ENCODE measurements around the gene TRPM5.

DNA sequence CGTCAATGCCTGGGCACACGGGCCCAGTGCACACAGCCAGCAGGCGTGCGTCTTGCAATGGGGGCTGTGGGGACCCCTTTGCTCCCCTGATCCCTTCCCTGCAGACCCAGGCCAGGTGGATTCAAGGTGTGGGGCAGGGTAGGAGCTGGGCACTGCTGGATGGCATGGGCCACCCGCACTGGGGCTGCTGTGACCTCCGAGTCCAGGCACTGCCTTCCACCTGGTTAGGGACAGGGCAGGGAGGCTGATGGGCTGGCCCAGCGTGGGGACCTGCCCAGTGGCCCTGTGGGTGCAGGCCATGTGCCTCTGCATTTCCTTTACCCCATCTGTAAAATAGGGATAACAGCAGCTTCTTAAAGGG, 23.4 kb upstream of the TRPM5 start:
- TF ChIP-seq, protein P1, sequence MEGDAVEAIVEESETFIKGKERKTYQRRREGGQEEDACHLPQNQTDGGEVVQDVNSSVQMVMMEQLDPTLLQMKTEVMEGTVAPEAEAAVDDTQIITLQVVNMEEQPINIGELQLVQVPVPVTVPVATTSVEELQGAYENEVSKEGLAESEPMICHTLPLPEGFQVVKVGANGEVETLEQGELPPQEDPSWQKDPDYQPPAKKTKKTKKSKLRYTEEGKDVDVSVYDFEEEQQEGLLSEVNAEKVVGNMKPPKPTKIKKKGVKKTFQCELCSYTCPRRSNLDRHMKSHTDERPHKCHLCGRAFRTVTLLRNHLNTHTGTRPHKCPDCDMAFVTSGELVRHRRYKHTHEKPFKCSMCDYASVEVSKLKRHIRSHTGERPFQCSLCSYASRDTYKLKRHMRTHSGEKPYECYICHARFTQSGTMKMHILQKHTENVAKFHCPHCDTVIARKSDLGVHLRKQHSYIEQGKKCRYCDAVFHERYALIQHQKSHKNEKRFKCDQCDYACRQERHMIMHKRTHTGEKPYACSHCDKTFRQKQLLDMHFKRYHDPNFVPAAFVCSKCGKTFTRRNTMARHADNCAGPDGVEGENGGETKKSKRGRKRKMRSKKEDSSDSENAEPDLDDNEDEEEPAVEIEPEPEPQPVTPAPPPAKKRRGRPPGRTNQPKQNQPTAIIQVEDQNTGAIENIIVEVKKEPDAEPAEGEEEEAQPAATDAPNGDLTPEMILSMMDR (IDR thresholded peaks at IDR 0.05; ENCODE audit: insufficient read depth, low read length) = no peak
- TF ChIP-seq, protein P2, sequence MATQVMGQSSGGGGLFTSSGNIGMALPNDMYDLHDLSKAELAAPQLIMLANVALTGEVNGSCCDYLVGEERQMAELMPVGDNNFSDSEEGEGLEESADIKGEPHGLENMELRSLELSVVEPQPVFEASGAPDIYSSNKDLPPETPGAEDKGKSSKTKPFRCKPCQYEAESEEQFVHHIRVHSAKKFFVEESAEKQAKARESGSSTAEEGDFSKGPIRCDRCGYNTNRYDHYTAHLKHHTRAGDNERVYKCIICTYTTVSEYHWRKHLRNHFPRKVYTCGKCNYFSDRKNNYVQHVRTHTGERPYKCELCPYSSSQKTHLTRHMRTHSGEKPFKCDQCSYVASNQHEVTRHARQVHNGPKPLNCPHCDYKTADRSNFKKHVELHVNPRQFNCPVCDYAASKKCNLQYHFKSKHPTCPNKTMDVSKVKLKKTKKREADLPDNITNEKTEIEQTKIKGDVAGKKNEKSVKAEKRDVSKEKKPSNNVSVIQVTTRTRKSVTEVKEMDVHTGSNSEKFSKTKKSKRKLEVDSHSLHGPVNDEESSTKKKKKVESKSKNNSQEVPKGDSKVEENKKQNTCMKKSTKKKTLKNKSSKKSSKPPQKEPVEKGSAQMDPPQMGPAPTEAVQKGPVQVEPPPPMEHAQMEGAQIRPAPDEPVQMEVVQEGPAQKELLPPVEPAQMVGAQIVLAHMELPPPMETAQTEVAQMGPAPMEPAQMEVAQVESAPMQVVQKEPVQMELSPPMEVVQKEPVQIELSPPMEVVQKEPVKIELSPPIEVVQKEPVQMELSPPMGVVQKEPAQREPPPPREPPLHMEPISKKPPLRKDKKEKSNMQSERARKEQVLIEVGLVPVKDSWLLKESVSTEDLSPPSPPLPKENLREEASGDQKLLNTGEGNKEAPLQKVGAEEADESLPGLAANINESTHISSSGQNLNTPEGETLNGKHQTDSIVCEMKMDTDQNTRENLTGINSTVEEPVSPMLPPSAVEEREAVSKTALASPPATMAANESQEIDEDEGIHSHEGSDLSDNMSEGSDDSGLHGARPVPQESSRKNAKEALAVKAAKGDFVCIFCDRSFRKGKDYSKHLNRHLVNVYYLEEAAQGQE (IDR thresholded peaks at IDR 0.05; ENCODE audit: insufficient replicate concordance, low read depth) = no peak
- TF ChIP-seq GABPA (IDR thresholded peaks at IDR 0.05; ENCODE audit: low read depth) = no peak

Data from HL-60 (cell line).